Fibroblast of lung (primary cell): ENCODE results near the gene DNHD1.

Experiments
- CTCF ChIP-seq, 2 donors: IDR thresholded peaks in 1 of 2; conservative IDR thresholded peaks in 1 of 2; 1 replicate in 1 of 2; 2 replicates in 1 of 2; pipeline ENCODE4 v1.5.1; 2011 to 2012; ENCODE audit warnings: low read length in 2 of 2, control low read depth in 1 of 2, inconsistent platforms in 1 of 2, low read depth in 1 of 2, mild to moderate bottlenecking in 1 of 2
- EZH2 ChIP-seq: IDR thresholded peaks from 2 replicates; pipeline ENCODE4 v1.5.1; 2012; ENCODE audit warnings: low read length, control low read depth, mild to moderate bottlenecking; ENCODE audit errors: missing control alignments

GRCh38 chr11:6567371-6567745 is 70.3 kb downstream of the DNHD1 start:
- TF ChIP-seq CTCF (conservative IDR thresholded peaks at IDR 0.05 in 1 of 2, IDR thresholded peaks at IDR 0.05 in 1 of 2; ENCODE audit: low read depth in 1 of 2, low read length in 2 of 2) (no peak), EZH2 (no peak)
